GM21786 (cell line): Measurements from ENCODE around the gene SIK3.
"Not testable (repeated sequence)": the region's sequence is repeated elsewhere in the genome, so short reads cannot be mapped to it uniquely, and the experiment has no call there.

ENCODE experiments used
- ATAC-seq: cut with Tn5 transposase; IDR thresholded peaks from one replicate; pipeline ENCODE4 v1.9.1; 2021; ENCODE audit not compliant: unreplicated experiment

The SIK3 gene

DNA sequence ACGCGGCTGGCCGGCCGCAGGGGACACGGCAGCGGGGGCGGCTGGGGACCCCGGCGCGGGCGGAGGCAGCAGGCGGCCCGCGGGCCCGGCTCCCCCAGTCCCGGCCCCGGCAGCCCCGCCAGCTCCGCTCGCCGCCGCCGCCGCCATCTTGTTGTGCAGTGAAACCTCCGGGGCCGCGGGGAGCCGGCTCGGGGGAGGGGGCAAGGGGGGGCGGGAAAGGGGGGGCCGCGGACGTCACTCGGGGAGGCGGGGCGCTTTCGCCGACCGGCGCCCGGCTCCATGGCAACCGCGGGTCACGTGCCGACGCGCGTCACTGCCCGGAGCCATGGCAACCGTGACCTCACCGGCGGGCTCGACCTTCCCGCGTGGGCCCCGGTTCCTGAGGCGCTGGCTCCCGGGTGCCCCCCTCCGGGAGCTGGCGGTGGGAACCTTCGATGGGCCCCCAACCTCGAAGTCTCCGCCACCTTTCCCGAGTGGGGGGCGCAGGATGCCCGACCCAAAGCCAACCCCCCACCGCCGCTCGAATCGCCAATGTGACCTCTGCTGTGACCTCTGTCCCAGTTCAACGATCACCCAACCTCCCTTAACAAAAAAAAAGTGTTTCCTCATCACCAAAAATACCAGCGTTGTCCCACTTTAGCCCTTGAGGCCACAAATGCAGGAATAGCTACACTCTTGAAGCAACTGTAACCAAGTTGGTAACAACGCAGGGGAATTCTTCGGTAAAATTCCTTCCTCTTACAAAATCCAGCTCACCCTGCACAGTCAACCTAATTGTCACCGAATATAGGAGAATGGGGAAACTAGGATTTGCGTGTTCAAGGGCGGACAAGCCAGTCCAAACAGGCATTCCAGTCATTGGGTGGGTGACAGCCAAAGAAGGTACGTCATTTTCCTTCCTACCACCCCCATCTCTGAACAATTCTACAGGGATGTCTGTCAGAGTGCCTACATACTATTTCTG lies at the start of gene SIK3:
TSS of gene SIK3 (minus strand) at position 160 of the 964 bp plus-strand sequence. CDS start at position 147, 13 bp downstream.
- peak; percentile 67 for ATAC-seq

DNA sequence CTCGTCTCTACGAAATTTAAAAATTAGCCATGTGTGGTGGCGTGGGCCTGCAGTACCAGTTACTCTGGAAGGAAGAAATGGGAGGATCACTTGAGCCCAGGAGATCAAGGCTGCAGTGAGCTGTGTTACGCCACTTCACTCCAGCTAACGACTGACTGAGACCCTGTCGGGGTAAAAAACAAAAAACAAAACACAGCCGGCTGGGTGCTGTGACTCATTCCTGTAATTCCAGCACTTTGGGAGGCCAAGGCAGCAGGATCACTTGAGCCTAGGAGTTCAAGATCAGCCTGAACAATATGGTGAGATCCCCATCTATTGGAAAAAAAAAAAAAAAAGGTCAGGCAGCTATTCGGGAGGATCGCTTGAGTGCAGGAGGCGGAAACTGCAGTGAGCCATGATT lies 48.3 kb upstream of the SIK3 start:
- ATAC-seq = no peak

DNA sequence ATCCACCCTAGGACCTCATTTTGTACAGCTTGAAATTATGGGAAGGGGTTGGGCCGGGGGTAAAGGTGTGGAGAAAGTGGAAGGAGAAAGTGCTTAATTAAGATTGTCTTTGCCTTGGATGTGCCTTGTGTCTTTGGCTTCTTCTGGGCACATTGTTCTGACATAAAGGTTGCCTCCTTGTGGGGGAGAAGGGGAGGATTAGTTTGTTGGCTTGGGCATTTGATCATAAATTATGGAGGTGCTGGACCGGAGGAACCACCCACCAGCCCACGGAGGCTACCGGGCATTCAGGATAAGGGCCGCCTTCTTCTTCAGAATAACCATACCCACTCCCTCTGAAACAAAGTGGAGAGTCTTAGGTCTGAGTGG lies 47.1 kb upstream of the SIK3 start:
- ATAC-seq = no peak

DNA sequence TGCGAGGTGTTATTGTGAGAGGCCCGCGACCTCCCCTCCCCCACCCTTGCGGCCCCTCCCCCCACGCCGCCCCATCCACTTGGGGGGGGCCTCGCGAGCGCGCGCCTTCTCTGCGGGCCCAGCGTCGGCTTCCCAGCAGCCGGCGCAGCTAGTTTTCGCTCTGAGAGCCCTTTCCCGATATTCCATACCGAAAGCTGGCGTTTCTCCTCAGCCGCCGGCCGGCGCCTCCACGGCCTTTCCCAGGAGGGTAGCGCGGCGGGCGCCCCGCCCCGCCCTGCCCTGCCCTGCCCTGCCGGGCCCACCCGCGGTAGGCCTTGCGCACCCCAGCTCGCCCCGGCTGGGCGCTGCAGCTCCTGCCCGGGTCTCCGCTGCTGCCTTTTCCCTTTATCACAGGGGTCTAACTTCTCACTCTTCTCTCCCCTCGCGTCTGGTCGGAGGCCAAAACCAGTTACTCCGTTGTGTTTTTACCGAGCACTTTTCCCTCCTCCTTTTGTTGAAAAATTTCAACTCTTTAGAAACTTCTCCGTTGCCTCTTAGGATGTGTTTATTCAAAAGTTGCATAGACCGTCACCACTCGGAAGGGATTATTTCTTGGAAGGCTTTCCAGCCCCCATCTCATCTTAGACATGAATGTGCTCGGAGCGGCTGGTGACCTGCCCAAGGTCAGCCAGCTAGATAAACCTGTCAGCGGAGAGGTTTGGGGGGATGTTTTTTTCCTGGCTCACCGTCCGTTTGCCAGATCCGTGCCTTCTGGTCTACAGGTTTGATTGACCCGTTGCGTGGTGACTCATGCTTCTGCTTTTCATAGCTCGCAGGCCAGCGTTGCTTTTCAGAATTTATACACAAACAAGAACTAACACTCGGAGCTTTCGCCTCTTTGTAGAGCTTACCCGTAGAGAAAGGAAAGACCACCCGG lies 46.5 kb upstream of the SIK3 start:
- peak; percentile 42 for ATAC-seq

DNA sequence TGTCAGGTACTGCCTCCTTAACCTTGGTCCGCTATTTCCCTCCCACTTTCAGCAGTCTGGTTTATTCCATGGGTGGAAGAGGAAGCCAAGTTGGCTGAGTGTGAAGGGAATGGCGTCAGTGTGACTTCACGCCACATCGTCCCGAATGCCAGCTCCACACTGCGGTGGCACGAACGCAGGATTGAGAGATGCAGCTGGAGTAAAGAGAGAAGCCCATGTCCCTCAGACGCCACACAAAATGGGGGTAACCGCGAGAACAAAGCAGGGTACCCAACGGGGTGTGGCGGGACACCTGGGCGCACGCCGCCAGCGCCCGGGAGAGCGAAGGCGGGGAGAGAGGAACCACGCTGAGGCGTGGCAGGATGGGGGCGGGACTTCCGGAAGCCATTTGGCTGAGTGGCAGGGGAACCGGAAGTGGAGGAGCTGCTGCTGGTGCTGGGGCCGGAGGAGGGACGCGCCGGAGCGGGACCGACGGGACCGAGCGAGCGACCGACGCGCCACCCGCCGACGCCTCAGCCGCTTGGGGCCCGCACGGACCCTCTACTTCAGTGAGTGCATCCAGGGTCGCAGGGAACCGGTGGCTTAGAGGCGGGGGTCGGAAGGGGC lies 45.7 kb upstream of the SIK3 start, which contains the start of gene PAFAH1B2:
TSS of gene PAFAH1B2 (plus strand) at position 417 of the 606 bp plus-strand sequence. CDS start 8,161 bp downstream, outside the sequence.
- ATAC-seq = peak; percentile 91

DNA sequence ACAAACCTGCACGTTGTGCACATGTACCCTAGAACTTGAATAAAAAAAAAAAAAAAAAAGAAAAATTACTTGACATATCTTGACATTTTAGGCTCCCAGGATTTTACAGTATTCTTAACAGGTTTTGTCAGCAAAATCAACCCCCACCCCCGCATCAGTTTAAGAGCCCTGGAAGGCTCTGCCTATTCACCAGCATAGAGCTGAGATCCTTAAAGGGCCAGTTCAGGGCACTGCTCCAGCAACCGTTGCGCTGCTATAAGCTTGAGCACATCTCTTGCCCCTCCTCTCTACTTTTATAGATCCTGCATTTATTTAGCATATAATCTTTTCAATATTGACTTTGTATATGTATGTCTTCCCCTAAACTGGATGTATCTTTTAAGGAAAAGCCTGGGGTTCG lies 45.2 kb upstream of the SIK3 start:
- no peak for ATAC-seq

DNA sequence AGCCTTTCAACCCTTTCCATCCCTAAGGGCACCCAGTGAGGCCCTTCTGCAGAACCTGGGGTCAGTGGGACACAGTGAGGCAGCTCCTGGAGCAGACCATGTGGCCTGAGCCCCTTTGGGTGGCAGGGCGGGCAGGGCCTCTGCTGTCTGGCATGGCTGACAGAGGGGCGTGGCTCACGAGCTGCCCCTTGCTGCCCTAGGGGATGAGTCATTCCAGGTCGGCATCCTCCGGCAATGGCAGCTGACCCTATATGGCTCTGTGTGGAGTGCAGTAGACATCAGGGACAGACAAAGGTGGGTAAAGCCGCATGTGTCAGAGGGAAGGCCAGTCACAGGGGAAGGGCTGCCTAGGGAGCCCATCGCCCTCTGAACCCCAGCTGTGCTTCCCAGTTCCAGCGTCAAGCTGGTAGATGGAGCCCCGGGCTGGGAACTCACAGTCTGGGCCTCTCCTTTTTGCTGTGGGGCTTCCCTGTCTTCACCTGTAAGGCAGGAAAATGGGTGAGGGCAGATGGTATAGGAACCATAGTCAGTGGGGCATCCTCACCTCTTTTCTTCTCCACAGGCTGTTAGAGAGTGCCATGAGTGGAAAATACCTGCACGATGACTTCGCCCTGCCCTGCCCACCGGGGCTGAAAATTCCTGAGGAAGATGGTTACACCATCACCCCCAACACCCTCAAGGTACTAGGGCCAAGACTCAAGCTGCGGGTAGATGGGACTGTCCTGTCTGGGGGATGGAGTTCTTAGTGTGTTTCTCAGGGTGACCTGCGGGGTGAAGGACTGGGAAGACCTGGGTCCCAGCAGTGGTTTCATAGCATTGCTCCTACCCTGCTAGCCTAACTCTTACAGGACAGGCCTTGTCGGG lies 39.2 kb upstream of the SIK3 start:
- ATAC-seq = not testable (repeated sequence)

DNA sequence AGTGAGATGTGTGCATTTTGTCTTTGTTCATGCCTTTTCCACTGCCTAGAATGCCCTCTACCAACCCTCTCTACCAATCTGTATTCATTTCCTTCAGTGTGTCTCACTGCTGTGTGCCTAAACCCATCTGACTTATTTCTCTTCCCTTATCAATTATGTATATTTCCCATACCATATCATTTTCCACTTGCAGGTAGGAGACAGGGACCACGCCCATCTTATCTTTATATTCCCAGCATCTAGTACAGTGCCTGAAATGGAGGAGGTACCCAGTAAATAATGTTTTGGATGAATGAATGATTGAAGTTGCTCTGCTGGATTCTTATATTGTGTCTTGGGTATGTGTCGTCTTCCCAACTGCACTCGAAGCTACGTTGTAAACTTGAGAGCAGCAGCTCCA lies 36.8 kb upstream of the SIK3 start:
- not testable (repeated sequence) for ATAC-seq

DNA sequence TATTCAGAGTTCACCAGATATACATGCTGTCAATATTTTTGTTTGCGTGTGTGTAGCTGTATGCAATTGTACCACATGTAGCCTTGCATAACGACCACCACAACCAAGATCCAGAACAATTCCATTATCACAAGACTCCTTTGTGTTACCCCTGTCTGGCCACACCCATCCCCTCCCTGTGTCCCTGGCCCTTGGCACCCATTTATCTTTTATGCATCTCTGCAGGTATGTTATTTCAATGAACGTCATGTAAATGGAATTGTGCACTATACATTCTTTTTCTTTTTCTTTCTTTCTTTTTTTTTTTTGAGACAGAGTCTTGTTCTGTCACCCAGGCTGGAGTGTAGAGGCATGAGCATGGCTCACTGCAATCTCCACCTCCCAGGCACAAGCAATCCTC lies 36.2 kb upstream of the SIK3 start:
- ATAC-seq = no peak

DNA sequence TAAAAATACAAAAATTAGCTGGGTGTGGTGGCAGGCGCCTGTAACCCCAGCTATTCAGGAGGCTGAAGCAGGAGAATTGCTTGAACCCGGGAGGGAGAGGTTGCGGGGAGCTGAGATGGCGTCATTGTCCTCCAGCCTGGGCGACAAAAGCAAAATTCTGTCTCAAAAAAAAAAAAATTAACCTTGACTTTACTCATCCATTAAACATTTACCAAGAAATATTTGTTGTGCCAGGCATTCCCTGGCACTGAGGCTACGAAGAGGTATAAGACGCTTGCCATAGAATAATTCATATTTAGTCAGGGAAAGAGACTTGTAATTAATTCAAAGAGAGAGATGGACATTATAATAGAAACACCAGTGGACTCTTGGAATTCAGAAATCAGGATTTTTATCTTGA lies 32.7 kb upstream of the SIK3 start:
- ATAC-seq = no peak

DNA sequence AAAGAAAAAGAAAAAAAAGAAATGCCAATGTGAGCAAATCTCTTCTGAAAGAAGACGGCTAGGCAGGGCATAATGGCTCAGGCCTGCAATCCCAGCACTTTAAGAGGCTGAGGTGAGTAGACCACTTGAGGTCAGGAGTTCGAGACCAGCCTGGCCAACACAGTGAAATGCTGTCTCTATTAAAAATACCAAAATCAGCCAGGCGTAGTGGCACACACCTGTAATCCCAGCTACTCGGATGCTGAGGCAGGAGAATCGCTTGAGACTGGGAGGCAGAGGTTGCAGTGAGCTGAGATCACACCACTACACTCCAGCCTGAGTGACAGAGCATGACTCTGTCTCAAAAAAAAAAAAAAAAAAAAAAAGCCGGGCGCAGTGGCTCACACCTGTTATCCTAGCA lies 32.2 kb upstream of the SIK3 start:
- not testable (repeated sequence) for ATAC-seq

DNA sequence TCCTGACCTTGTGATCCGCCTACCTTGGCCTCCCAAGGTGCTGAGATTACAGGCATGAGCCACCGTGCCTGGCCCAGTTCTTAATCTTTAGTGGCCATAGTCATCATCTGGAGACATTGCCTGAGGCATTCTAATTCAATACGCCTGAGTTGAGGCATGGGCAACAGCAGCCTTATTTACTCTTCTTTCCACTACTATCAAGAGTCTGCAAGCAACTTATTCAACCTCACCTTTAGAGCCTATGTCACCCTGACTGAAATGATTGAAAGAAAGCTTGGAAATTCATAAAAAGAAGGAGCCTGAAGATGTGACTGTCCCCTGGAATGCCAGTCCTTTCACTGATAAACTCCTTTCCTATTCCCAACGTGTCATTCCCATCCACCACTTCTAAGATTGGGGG lies 30.1 kb upstream of the SIK3 start:
- ATAC-seq = no peak

DNA sequence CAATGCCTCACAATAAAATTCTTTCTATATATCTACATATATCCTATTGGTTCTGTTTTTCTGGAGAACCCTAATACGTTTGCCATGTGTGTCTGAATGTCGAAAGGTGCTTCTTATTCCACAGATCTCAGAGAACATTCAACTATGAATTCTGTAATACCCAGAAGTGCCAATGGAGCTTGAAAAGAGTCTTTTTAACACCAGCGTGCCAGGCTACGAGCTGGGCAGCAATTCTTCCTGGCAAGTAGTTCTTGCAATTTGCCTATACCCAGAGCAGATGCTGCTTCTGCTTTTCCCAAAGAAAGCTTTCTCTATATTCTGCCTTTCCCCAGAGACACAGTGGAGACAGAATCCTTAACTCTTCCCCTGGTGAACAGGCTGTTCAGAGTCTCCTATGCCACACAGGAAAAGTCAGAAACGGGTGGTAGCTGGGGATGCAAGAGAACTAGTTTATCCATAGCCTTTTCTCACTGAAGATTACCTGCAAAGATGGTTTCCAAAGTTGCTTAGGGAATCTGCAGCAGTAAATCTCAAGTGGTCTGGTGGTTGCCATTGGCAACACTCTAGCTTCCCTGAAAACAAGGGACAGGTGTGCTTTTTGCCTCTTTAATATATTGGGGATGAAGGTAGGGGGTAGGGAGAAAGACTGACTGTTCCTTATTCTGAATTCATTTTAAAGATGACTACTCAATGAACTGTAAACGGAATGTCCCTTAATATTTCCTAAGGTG lies 29.1 kb upstream of the SIK3 start:
- no peak for ATAC-seq

DNA sequence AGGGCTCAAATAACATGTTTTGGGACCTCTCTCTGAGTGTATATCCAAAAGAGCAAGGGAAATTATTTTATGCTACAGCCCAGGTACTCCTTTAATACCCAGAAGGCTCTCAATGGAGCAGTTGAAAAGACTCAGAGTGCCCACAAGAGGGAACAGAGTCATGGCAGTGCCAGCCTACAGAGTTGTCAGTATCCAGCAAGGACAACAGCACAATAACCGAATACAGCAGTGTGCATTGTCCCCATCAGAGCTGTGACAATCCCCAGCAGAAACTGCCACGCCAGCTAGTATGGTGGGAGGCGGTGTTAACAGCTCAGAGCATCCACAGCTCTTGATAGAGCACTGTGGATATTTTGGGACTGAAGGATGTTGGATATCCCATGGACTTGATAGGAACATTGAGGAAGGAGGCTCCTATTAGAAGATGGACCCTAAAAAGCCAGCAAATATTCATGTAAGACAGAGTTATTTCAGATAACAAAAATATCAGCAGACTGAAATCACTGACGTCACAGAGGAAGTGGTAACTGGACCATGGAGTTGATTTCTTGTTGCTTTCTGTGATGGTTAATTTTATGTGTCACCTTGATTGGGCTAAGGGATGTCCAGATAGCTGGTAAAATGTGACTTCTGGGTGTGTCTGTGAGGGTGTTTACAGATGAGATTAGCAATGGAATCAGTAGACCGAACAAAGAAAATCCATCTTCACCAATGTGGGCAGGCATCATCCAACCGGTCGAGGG lies 28.2 kb upstream of the SIK3 start:
- no peak for ATAC-seq

DNA sequence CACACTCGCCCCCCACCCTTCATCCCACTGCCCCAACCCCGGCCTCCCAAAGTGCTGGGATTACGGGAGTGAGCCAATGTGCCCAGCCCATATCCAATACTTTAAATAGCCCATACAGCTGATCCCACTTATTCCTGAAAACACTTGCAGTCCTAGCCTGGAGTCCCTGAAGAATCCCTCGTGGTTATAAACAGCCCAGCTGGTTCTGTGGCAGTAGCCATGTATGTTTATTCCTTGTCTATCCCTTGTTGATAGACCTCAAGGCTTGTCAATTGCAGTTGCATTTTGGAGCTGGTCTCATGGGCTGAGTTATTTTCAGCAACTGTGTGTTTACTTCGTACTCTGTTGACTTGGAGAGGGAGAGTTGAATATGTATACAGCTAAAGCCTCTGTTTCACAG lies 24.3 kb upstream of the SIK3 start:
- no peak for ATAC-seq

DNA sequence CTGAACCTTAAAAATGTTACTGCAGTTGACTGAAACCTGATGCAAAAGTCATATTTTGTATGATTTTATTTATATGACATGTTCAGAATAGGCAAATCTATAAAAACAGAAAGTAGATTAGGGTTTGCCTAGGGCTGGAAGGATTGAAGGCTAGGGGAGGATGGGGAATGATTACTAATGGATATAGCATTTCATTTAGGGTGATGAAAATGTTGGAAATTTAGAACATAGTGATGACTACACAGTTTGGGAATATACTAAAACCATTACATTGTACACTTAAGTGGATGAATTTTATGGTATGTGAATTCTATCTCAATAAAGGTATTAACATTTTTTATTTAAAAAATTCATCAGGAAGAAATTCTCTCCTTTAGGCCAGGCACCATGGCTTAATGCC lies 22.9 kb upstream of the SIK3 start:
- no peak for ATAC-seq

DNA sequence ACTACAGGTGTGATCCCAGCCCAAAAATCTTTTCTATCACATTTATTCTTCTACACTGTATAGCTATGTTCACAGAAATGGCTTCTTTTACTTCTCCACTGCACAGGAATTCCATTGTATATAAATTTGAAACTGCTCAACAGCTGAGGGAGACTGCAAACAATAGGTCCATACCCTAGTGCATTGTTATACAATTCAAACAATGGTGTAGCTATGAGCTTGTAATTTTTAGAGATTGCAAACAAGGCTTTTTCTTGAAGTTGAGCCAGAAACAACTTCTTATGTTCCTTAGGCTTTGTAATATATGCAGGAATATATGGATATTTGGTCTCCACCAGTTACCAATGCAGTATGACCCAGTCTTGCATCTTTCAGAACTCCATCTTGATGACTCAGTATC lies 19.5 kb upstream of the SIK3 start:
- ATAC-seq = no peak

DNA sequence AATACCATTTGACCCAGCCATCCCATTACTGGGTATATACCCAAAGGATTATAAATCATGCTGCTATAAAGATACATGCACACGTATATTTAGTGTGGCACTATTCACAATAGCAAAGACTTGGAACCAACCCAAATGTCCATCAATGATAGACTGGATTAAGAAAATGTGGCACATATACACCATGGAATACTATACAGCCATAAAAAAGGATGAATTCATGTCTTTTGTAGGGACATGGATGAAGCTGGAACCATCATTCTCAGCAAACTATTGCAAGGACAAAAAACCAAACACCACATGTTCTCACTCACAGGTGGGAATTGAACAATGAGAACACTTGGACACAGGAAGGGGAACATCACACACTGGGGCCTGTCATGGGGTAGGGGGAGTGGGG lies 14.7 kb upstream of the SIK3 start:
- not testable (repeated sequence) for ATAC-seq

DNA sequence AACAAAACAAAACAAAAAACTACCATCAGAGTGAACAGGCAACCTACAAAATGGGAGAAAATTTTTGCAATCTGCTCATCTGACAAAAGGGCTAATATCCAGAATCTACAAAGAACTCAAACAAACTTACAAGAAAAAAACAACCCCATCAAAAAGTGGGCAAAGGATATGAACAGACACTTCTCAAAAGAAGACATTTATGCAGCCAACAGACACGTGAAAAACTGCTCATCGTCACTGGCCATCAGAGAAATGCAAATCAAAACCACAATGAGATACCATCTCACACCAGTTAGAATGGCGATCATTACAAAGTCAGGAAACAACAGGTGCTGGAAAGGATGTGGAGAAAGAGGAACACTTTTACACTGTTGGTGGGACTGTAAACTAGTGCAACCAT lies 14.3 kb upstream of the SIK3 start:
- not testable (repeated sequence) for ATAC-seq
